ENCODE measurements around the gene GABRR2.

The GABRR2 gene

GRCh38 chr6:89212472-89212871 lies 102.6 kb downstream of the GABRR2 start (continued):
- TF ChIP-seq ZNF518A (tag by site-specific recombination; conservative IDR thresholded peaks at IDR 0.05; ENCODE audit: low read depth) (peak; percentile 58), ZNF214 (tag by site-specific recombination; IDR thresholded peaks at IDR 0.05; ENCODE audit: borderline replicate concordance) (no peak), ZBTB6 (tag by site-specific recombination; IDR thresholded peaks at IDR 0.05) (no peak), ZNF544 (tag by site-specific recombination; IDR thresholded peaks at IDR 0.05) (no peak), HOXA7 (CRISPR knock-in tag; IDR thresholded peaks at IDR 0.05; ENCODE audit: borderline replicate concordance) (no peak), ZNF837 (tag by site-specific recombination; IDR thresholded peaks at IDR 0.05) (no peak), ZBTB10 (tag by site-specific recombination; IDR thresholded peaks at IDR 0.05) (no peak), ZNF639 (tag by site-specific recombination; IDR thresholded peaks at IDR 0.05) (no peak), ZNF670 (tag by site-specific recombination; IDR thresholded peaks at IDR 0.05; ENCODE audit: low read depth) (no peak), KLF1 (tag by site-specific recombination; IDR thresholded peaks at IDR 0.05) (no peak), ZNF114 (tag by site-specific recombination; IDR thresholded peaks at IDR 0.05) (no peak), PRDM1 (tag by site-specific recombination; IDR thresholded peaks at IDR 0.05) (no peak), ZNF555 (tag by site-specific recombination; conservative IDR thresholded peaks at IDR 0.05) (peak; percentile 11; the same call in 1 of the 2 replicates), ZNF248 (tag by site-specific recombination; IDR thresholded peaks at IDR 0.05) (no peak), BCL11B (tag by site-specific recombination; IDR thresholded peaks at IDR 0.05; ENCODE audit: low read depth) (no peak), ZNF223 (tag by site-specific recombination; IDR thresholded peaks at IDR 0.05) (no peak), ZSCAN16 (tag by site-specific recombination; IDR thresholded peaks at IDR 0.05) (no peak), PATZ1 (tag by site-specific recombination; IDR thresholded peaks at IDR 0.05) (no peak), GLIS2 (tag by site-specific recombination; IDR thresholded peaks at IDR 0.05) (no peak), MYNN (tag by site-specific recombination; IDR thresholded peaks at IDR 0.05; ENCODE audit: borderline replicate concordance) (no peak), ZNF707 (tag by site-specific recombination; IDR thresholded peaks at IDR 0.05) (no peak), ZBTB8A (tag by site-specific recombination; IDR thresholded peaks at IDR 0.05) (0 out of 2 replicates have a peak, but pooled peaks have one; percentile 14), ZNF560 (tag by site-specific recombination; IDR thresholded peaks at IDR 0.05; ENCODE audit: borderline replicate concordance) (no peak), ZNF394 (tag by site-specific recombination; IDR thresholded peaks at IDR 0.05; ENCODE audit: borderline replicate concordance) (peak; percentile 60; the same call in 1 of the 2 replicates), ZNF704 (tag by site-specific recombination; IDR thresholded peaks at IDR 0.05) (no peak), ZNF423 (tag by site-specific recombination; IDR thresholded peaks at IDR 0.05) (no peak), ZNF521 (tag by site-specific recombination; IDR thresholded peaks at IDR 0.05) (no peak)
